ENCODE measurements around the gene NEXN.
"Not testable (repeated sequence)": the region's sequence is repeated elsewhere in the genome, so short reads cannot be mapped to it uniquely, and the experiment has no call there.

DNA sequence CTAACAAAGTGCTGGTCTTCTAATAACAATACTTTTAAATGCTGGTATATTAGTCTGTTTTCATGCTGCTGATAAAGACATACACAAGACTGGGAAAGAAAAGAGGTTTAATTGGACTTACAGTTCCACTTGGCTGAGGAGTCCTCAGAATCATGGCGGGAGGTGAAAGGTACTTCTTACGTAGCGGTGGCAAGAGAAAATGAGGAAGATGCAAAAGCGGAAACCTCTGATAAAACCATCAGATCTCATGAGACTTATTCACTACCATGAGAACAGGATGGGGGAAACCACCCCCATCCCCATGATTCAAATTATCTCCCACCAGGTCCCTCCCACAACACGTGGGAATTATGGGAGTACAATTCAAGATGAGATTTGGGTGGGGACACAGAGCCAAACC is 30.5 kb downstream of the NEXN start:
- TF ChIP-seq ZNF274 (IDR thresholded peaks at IDR 0.05; ENCODE audit: low read depth, low read length); POLR2A (IDR thresholded peaks at IDR 0.05; ENCODE audit: borderline replicate concordance, extremely low read depth, insufficient read depth, insufficient read length); TCF7L2 (IDR thresholded peaks at IDR 0.05; ENCODE audit: borderline replicate concordance, extremely low read depth, insufficient read depth, insufficient read length): not testable (repeated sequence)
- TF ChIP-seq, protein P1, sequence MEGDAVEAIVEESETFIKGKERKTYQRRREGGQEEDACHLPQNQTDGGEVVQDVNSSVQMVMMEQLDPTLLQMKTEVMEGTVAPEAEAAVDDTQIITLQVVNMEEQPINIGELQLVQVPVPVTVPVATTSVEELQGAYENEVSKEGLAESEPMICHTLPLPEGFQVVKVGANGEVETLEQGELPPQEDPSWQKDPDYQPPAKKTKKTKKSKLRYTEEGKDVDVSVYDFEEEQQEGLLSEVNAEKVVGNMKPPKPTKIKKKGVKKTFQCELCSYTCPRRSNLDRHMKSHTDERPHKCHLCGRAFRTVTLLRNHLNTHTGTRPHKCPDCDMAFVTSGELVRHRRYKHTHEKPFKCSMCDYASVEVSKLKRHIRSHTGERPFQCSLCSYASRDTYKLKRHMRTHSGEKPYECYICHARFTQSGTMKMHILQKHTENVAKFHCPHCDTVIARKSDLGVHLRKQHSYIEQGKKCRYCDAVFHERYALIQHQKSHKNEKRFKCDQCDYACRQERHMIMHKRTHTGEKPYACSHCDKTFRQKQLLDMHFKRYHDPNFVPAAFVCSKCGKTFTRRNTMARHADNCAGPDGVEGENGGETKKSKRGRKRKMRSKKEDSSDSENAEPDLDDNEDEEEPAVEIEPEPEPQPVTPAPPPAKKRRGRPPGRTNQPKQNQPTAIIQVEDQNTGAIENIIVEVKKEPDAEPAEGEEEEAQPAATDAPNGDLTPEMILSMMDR (IDR thresholded peaks at IDR 0.05 in 2 of 3, conservative IDR thresholded peaks at IDR 0.05 in 1 of 3; ENCODE audit: borderline replicate concordance in 1 of 3, insufficient read depth in 1 of 3, low read depth in 2 of 3, low read length in 2 of 3), result not testable (repeated sequence)
